Skin of body (tissue), 2 donors: ENCODE data around the gene ZNF273. TPM values are rescaled to one million over a fixed set of nuclear protein-coding genes. Genes with fewer than 3 reads are reported as not detected.

Source experiments
- DNase-seq: peaks from one replicate; lab custom pipeline; 2025; lab: John Stamatoyannopoulos, UW
- total RNA-seq: library from RNA; depleted of rRNA; stranded (reverse); fragments of >200 nt; gene quantifications from one replicate; pipeline ENCODE4 v1.2.3, GENCODE V29; 2014

The ZNF273 gene
- total RNA-seq, 1 donor from 2014 or later = 10.7 TPM

GRCh38 chr7:64876792-64877713 lies 26.0 kb upstream of the ZNF273 start:
- DNase-seq = no peak

- no peak for DNase-seq
Observed at GRCh38 chr7:64877714-64878610, 25.1 kb upstream of the ZNF273 start.

GRCh38 chr7:64878684-64879083 lies 24.4 kb upstream of the ZNF273 start:
- no peak for DNase-seq

GRCh38 chr7:64879086-64879730 lies 23.9 kb upstream of the ZNF273 start:
- no peak for DNase-seq

GRCh38 chr7:64879800-64880199 lies 23.3 kb upstream of the ZNF273 start:
- DNase-seq = no peak

- DNase-seq = no peak
Observed at GRCh38 chr7:64880322-64881297, 22.5 kb upstream of the ZNF273 start.

- no peak for DNase-seq
Observed at GRCh38 chr7:64881461-64882287, 21.4 kb upstream of the ZNF273 start.

GRCh38 chr7:64882341-64883112 lies 20.5 kb upstream of the ZNF273 start:
- no peak for DNase-seq

- DNase-seq = no peak
Observed at GRCh38 chr7:64883113-64883905, 19.8 kb upstream of the ZNF273 start.

GRCh38 chr7:64884085-64884912 lies 18.8 kb upstream of the ZNF273 start:
- DNase-seq = no peak

- no peak for DNase-seq
Observed at GRCh38 chr7:64884913-64885370, 18.1 kb upstream of the ZNF273 start.

GRCh38 chr7:64885520-64886240 lies 17.4 kb upstream of the ZNF273 start:
- no peak for DNase-seq

GRCh38 chr7:64886956-64887545 lies 16.0 kb upstream of the ZNF273 start:
- no peak for DNase-seq

- no peak for DNase-seq
Observed at GRCh38 chr7:64887756-64888508, 15.1 kb upstream of the ZNF273 start.

- no peak for DNase-seq
Observed at GRCh38 chr7:64888561-64888900, 14.5 kb upstream of the ZNF273 start.
